GM13976 (cell line): ENCODE results near the gene GMPPA.
A peak's percentile ranks its signal among the peaks of the same experiment; 100 is the strongest.

Experiments
- DNase-seq: peaks from one replicate; pipeline ENCODE4 v3.0.0; 2012; ENCODE audit warnings: low spot score
- CTCF ChIP-seq: IDR thresholded peaks from 2 replicates; pipeline ENCODE4 v1.5.1; 2012; ENCODE audit warnings: borderline replicate concordance, mild to moderate bottlenecking; ENCODE audit not compliant: insufficient read depth; ENCODE audit errors: extremely low read depth, missing control alignments, control extremely low read depth
- in situ Hi-C: fragments of 300-500 bp; cut with MboI; formaldehyde crosslinking; loops from one replicate; pipeline ENCODE4 v1.12.0; 2022; ENCODE audit warnings: low sequenced_read_pairs, mixed read lengths, inconsistent platforms; ENCODE audit not compliant: unreplicated experiment

GMPPA gene

GRCh38 chr2:219530048-219530963, 31.6 kb downstream of the GMPPA start:
- DNase-seq: peak; percentile 94
- peak; percentile 87 for TF ChIP-seq CTCF
- in situ Hi-C loops: loop anchor here (5.0 to 10.0 kb wide), 2 partner anchors 128 to 164 kb away; no protein-coding TSS in a partner anchor

GRCh38 chr2:219531639-219532377, 33.1 kb downstream of the GMPPA start:
- no peak for DNase-seq
- in situ Hi-C loops: loop anchor here (5.0 to 10.0 kb wide), 2 partner anchors 130 to 163 kb away; no protein-coding TSS in a partner anchor
- TF ChIP-seq CTCF: no peak

- no peak for DNase-seq
- no peak for TF ChIP-seq CTCF
- in situ Hi-C loops: loop anchor here (5.0 to 10.0 kb wide), 2 partner anchors 130 to 162 kb away; no protein-coding TSS in a partner anchor
Measured at GRCh38 chr2:219532378-219532649, 33.6 kb downstream of the GMPPA start.

GRCh38 chr2:219533930-219534661, 35.4 kb downstream of the GMPPA start:
- no peak for DNase-seq
- no peak for TF ChIP-seq CTCF
- in situ Hi-C loops: loop anchor here (5.0 to 10.0 kb wide), 2 partner anchors 132 to 161 kb away; no protein-coding TSS in a partner anchor

- TF ChIP-seq CTCF: no peak
- DNase-seq: no peak
- in situ Hi-C loops: loop anchor here (10.0 kb wide), 1 partner anchor 158 kb away; no protein-coding TSS in a partner anchor
Measured at GRCh38 chr2:219536425-219536824, 37.7 kb downstream of the GMPPA start.

GRCh38 chr2:219536967-219537366, 38.3 kb downstream of the GMPPA start:
- TF ChIP-seq CTCF: no peak
- no peak for DNase-seq
- in situ Hi-C loops: loop anchor here (10.0 kb wide), 1 partner anchor 158 kb away; no protein-coding TSS in a partner anchor
